Caco-2 (cell line): ENCODE measurements around the gene SCD5. TPM values are rescaled to one million over a fixed set of nuclear protein-coding genes. Genes with fewer than 3 reads are reported as not detected.

Experiments
- BruUV-seq: library from RNA; stranded (reverse); fragments of 400-500 nt; replicated peaks from 2 replicates; lab custom pipeline; 2021; lab: Mats Ljungman, UMichigan
- CTCF ChIA-PET: fragments of 300-600 bp; sonication (Branson Sonifier 250); formaldehyde crosslinking; loops from one replicate; lab custom pipeline; 2022; ENCODE audit warnings: antibody characterized with exemption; lab: Charles Lee
- POLR2A ChIA-PET: fragments of 300-600 bp; sonication (Branson Sonifier 250); formaldehyde crosslinking; loops from one replicate; lab custom pipeline; 2022; ENCODE audit warnings: antibody characterized with exemption; lab: Charles Lee
- DNase-seq, 2 experiments: peaks; one replicate each; pipeline versions ENCODE4 v3.0.0 to v3.0.0-alpha.2; 2020 to 2022
- H3K27me3 ChIP-seq: replicated peaks from 2 replicates; pipeline ENCODE4 v1.6.0; 2011; ENCODE audit warnings: low read length; ENCODE audit not compliant: control insufficient read depth, insufficient read depth
- H3K36me3 ChIP-seq: 2 replicates; pipeline ENCODE4 v1.5.1; 2011; ENCODE audit warnings: low read length; ENCODE audit not compliant: control insufficient read depth, insufficient read depth
- H3K4me1 ChIP-seq: fragments of 250-450 bp; sonication (Bioruptor Pico); 2 replicates; pipeline ENCODE4 v1.5.1; 2020; ENCODE audit warnings: mild to moderate bottlenecking
- H3K4me3 ChIP-seq: 2 replicates; pipeline ENCODE4 v1.5.1; 2011; ENCODE audit warnings: low read depth, mild to moderate bottlenecking, control low read depth, low read length
- H3K9me3 ChIP-seq: fragments of 250-450 bp; sonication (Bioruptor Pico); 2 replicates; pipeline ENCODE4 v1.5.1; 2020; ENCODE audit warnings: mild to moderate bottlenecking, moderate library complexity
- H3K27ac Mint-ChIP-seq: one replicate; pipeline ENCODE4 v1.8.0; 2022; ENCODE audit warnings: mixed read lengths; ENCODE audit not compliant: unreplicated experiment
- H3K27me3 Mint-ChIP-seq: one replicate; pipeline ENCODE4 v1.8.0; 2022; ENCODE audit warnings: mixed read lengths; ENCODE audit not compliant: insufficient read depth, unreplicated experiment
- H3K36me3 Mint-ChIP-seq: one replicate; pipeline ENCODE4 v1.8.0; 2022; ENCODE audit warnings: mild to moderate bottlenecking, mixed read lengths; ENCODE audit not compliant: insufficient read depth, unreplicated experiment
- H3K4me1 Mint-ChIP-seq: one replicate; pipeline ENCODE4 v1.8.0; 2022; ENCODE audit warnings: low read depth, mixed read lengths; ENCODE audit not compliant: unreplicated experiment
- H3K4me3 Mint-ChIP-seq: one replicate; pipeline ENCODE4 v1.8.0; 2022; ENCODE audit warnings: mild to moderate bottlenecking, moderate library complexity, mixed read lengths; ENCODE audit not compliant: unreplicated experiment
- H3K9me3 Mint-ChIP-seq: one replicate; pipeline ENCODE4 v1.8.0; 2022; ENCODE audit warnings: mixed read lengths; ENCODE audit not compliant: unreplicated experiment
- intact Hi-C: fragments of 100-400 bp; cut with micrococcal nuclease; formaldehyde crosslinking; loops from one replicate; pipeline ENCODE4 v1.10.0; 2022; ENCODE audit not compliant: unreplicated experiment
- total RNA-seq: library from RNA; stranded (reverse); gene quantifications from 2 replicates; pipeline ENCODE4 v1.2.3, GENCODE V29; 2022
- TF ChIP-seq, protein P1 (sequence below), 2 experiments: fragments of 200-600 bp in 1 of 2; IDR thresholded peaks; 1 replicate in 1 of 2; 2 replicates in 1 of 2; pipeline versions ENCODE4 v1.5.1 to v1.8.0; 2011 to 2022; ENCODE audit warnings: antibody characterized with exemption in 1 of 2, control low read depth in 1 of 2, inconsistent platforms in 1 of 2, low read depth in 1 of 2, low read length in 1 of 2, mild to moderate bottlenecking in 1 of 2, moderate library complexity in 1 of 2; ENCODE audit not compliant: insufficient read depth in 1 of 2, severe bottlenecking in 1 of 2, unreplicated experiment in 1 of 2

Gene SCD5
- total RNA-seq, 1 experiment from 2014 or later: 2.7 TPM

DNA sequence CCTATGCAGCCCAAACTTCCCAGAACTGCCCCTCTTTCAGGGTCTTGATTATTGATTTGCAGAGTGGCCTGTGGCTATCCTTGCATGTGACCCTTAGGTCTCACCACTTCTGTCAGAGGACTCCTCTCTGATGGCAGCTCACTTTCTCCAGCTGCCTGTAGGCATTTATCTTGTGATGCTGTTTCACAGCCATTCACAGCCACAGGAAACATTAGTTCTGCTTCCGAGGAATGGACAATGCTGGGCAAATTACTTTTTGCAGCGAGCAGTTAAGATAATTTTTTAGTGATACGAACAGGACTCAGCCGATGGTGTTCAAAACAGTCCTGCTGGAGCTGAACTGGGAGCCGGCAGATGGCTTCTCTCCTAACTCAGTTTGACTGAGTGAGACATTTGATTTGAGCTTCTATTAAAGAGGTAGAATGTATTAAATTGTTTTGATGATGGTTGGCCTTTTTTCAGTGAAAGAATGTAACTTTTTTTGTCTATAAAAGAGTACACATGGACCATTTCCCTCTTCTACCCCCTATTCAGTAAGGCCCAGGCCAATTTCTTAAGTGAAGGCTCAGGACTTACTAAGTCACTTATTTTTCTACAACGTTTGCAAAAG, 178.4 kb downstream of the SCD5 start:
- Mint-ChIP-seq H3K27ac (no peak overlapping the region), H3K9me3 (no peaks in the 10 kb centered on the region), H3K4me3 (no peak overlapping the region), H3K4me1 (no peaks in the 10 kb centered on the region), H3K36me3 (no peaks in the 10 kb centered on the region), H3K27me3 (no peaks in the 10 kb centered on the region)
- Histone ChIP-seq H3K36me3 (no peaks in the 10 kb centered on the region), H3K27me3 (no peaks in the 10 kb centered on the region), H3K9me3 (no peaks in the 10 kb centered on the region), H3K4me3 (no peak overlapping the region), H3K4me1 (peaks cover 8% of the 10 kb centered on the region; the same call in 1 of the 2 replicates)
- ChIA-PET CTCF (no interaction called here), POLR2A (no interaction called here)
- DNase-seq: no peak
- intact Hi-C loops: no loop called here
- TF ChIP-seq, protein P1, sequence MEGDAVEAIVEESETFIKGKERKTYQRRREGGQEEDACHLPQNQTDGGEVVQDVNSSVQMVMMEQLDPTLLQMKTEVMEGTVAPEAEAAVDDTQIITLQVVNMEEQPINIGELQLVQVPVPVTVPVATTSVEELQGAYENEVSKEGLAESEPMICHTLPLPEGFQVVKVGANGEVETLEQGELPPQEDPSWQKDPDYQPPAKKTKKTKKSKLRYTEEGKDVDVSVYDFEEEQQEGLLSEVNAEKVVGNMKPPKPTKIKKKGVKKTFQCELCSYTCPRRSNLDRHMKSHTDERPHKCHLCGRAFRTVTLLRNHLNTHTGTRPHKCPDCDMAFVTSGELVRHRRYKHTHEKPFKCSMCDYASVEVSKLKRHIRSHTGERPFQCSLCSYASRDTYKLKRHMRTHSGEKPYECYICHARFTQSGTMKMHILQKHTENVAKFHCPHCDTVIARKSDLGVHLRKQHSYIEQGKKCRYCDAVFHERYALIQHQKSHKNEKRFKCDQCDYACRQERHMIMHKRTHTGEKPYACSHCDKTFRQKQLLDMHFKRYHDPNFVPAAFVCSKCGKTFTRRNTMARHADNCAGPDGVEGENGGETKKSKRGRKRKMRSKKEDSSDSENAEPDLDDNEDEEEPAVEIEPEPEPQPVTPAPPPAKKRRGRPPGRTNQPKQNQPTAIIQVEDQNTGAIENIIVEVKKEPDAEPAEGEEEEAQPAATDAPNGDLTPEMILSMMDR (IDR thresholded peaks at IDR 0.05; ENCODE audit: insufficient read depth in 1 of 2, low read depth in 1 of 2, low read length in 1 of 2, severe bottlenecking in 1 of 2, unreplicated experiment in 1 of 2): no peak
- no TSS peak for BruUV-seq

DNA sequence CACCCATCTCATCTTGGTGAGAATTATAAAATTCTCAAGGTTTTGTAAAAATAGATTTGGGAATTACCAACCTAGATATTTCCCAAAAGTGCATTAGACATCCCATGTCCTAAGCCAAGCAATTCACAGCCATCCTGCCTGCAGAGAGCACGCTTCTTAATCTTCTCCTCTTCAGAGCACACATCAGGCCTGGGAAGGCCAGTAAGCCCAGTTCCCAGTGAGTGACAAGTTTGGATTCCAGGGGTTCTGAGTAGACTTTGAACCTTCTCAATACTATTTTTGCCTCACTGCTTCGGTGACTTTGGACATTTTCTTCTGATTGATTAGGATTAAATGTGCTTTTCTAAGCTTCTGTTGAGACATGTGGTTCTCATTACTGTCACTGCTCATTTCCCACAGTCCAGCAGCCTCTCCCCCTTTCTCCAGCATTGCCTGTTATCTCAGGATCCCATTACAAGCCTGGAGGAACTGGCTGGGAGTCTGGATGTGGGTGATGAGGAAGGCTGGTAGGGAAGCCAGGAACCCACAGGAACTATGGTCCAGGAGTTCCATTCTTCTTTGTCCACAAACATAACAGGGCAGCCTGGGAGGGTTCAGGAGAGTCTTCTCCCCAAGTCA, 180.4 kb downstream of the SCD5 start:
- CTCF ChIA-PET: no interaction called here
- no peak overlapping the region for H3K4me3 Mint-ChIP-seq
- intact Hi-C loops: no loop called here
- no TSS peak for BruUV-seq
- H3K4me1 Mint-ChIP-seq: peaks cover 5% of the 10 kb centered on the region
- H3K27me3 ChIP-seq: no peaks in the 10 kb centered on the region
- TF ChIP-seq, protein P1 (IDR thresholded peaks at IDR 0.05; ENCODE audit: insufficient read depth in 1 of 2, low read depth in 1 of 2, low read length in 1 of 2, severe bottlenecking in 1 of 2, unreplicated experiment in 1 of 2): no peak
- no peaks in the 10 kb centered on the region for H3K36me3 ChIP-seq
- no peak overlapping the region for H3K27ac Mint-ChIP-seq
- POLR2A ChIA-PET: no interaction called here
- no peak overlapping the region for H3K4me3 ChIP-seq
- DNase-seq: no peak
- H3K9me3 Mint-ChIP-seq: no peaks in the 10 kb centered on the region
- no peaks in the 10 kb centered on the region for H3K27me3 Mint-ChIP-seq
- H3K36me3 Mint-ChIP-seq: no peaks in the 10 kb centered on the region
- H3K9me3 ChIP-seq: no peaks in the 10 kb centered on the region
- H3K4me1 ChIP-seq: peaks cover 10% of the 10 kb centered on the region

- CTCF ChIA-PET: no interaction called here
- Histone ChIP-seq H3K9me3 (no peaks in the 10 kb centered on the region), H3K27me3 (no peaks in the 10 kb centered on the region), H3K36me3 (no peaks in the 10 kb centered on the region), H3K4me1 (peaks cover 5% of the 10 kb centered on the region; the same call in 1 of the 2 replicates), H3K4me3 (no peak overlapping the region)
- no peak for DNase-seq
- Mint-ChIP-seq H3K36me3 (no peaks in the 10 kb centered on the region), H3K27me3 (no peaks in the 10 kb centered on the region), H3K4me1 (peaks cover 7% of the 10 kb centered on the region), H3K9me3 (no peaks in the 10 kb centered on the region), H3K4me3 (no peak overlapping the region), H3K27ac (no peak overlapping the region)
- POLR2A ChIA-PET: no interaction called here
- no TSS peak for BruUV-seq
- TF ChIP-seq, protein P1 (IDR thresholded peaks at IDR 0.05; ENCODE audit: insufficient read depth in 1 of 2, low read depth in 1 of 2, low read length in 1 of 2, severe bottlenecking in 1 of 2, unreplicated experiment in 1 of 2): no peak
- intact Hi-C loops: no loop called here
These were observed 183.7 kb downstream of the SCD5 start for GRCh38 chr4:82614838-82615449.
